ENCODE measurements around the gene PLEKHA8.

Gene PLEKHA8

DNA sequence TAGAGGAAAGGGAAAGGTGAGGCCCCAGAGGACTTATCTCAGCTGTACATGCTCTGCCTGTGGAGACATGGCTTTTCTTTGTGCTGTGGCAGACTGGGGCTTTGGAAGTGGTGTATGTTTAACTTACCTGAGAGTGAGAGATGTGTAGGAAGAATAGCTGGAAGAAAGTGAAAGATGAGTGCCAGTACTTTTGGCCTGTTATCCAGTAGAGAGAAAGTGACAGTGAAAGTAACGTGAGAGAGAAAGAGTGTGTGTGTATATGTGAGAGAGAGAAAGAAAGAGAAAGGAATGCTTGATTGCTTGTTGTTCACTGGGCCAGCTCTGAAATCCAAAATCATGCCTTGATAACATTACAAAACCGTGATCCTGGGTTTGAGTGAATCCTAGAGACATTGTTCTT is 132.1 kb downstream of the PLEKHA8 start:
- Histone ChIP-seq H3K4me3 (no peak overlapping the region), H3K9me3 (ENCODE audit: low read depth, low read length) (no peaks in the 10 kb centered on the region), H3K9ac (ENCODE audit: insufficient read length) (no peak overlapping the region), H3K27ac (no peak overlapping the region), H3K36me3 (ENCODE audit: insufficient read depth, low read length) (no peaks in the 10 kb centered on the region)
- TF ChIP-seq FOXP2 (optimal IDR thresholded peaks at IDR 0.05; ENCODE audit: control extremely low read depth, extremely low read length, insufficient read depth) (no peak), POLR2AphosphoS5 (IDR thresholded peaks at IDR 0.05; ENCODE audit: borderline replicate concordance, low read depth, low read length) (no peak), EZH2 (IDR thresholded peaks at IDR 0.05) (no peak)
- no peak for DNase-seq (ENCODE audit: low read depth, low spot score)

DNA sequence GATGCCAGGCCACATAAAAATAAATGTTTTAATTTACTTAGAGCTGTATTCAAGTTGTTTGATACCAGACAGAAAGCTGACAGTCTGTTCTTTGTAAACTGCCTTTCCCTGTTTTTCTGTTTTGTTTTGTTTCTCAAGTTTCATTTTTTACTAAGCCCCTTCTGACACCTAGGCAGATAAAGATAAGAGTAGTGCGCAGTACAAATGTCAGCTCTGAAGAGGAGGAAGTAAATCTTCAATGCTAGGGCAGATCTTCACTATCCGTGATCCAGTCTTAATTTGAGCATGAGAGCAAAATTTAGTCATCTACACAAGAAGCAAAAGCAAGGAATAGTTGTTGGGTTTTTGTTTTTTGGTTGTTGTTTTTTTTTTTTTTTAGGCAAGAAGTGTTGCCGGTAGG is 133.9 kb downstream of the PLEKHA8 start:
- Histone ChIP-seq H3K9ac (ENCODE audit: insufficient read length) (no peak overlapping the region), H3K4me3 (no peak overlapping the region), H3K36me3 (ENCODE audit: insufficient read depth, low read length) (no peaks in the 10 kb centered on the region), H3K27ac (no peak overlapping the region), H3K9me3 (ENCODE audit: low read depth, low read length) (no peaks in the 10 kb centered on the region)
- TF ChIP-seq POLR2AphosphoS5 (IDR thresholded peaks at IDR 0.05; ENCODE audit: borderline replicate concordance, low read depth, low read length) (no peak), FOXP2 (optimal IDR thresholded peaks at IDR 0.05; ENCODE audit: control extremely low read depth, extremely low read length, insufficient read depth) (no peak), EZH2 (IDR thresholded peaks at IDR 0.05) (no peak)
- DNase-seq (ENCODE audit: low read depth, low spot score), result no peak

DNA sequence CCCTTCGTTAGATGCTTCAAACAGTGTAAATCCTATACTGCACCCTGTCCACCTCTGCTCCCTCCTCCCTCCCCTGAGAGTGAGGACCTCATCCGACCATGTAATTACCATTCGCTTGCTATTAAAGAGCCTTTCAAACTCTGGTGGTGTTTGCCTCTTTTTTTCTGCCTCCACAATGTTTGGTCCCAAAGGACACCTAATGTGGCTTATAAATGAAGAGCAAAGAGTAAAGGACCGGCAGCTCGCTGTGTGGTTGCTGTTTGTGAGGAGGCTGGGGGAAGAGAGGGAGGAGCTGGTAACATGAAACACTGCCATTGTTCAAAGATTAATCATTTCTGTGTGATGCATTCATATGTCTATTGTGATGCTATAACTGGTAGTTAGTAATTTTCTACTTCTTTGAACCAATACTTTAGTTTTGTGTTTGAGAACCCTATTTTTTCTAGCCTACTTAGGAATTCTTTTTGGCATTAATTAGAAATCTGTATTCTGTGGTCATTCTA is 134.5 kb downstream of the PLEKHA8 start:
- no peak overlapping the region for H3K27ac ChIP-seq
- H3K9ac ChIP-seq (ENCODE audit: insufficient read length), result no peak overlapping the region
- no peak for DNase-seq (ENCODE audit: low read depth, low spot score)
- H3K4me3 ChIP-seq, result no peak overlapping the region
- no peaks in the 10 kb centered on the region for H3K9me3 ChIP-seq (ENCODE audit: low read depth, low read length)
- no peak for TF ChIP-seq POLR2AphosphoS5 (IDR thresholded peaks at IDR 0.05; ENCODE audit: borderline replicate concordance, low read depth, low read length)
- no peak for TF ChIP-seq FOXP2 (optimal IDR thresholded peaks at IDR 0.05; ENCODE audit: control extremely low read depth, extremely low read length, insufficient read depth)
- no peak for TF ChIP-seq EZH2 (IDR thresholded peaks at IDR 0.05)
- no peaks in the 10 kb centered on the region for H3K36me3 ChIP-seq (ENCODE audit: insufficient read depth, low read length)

DNA sequence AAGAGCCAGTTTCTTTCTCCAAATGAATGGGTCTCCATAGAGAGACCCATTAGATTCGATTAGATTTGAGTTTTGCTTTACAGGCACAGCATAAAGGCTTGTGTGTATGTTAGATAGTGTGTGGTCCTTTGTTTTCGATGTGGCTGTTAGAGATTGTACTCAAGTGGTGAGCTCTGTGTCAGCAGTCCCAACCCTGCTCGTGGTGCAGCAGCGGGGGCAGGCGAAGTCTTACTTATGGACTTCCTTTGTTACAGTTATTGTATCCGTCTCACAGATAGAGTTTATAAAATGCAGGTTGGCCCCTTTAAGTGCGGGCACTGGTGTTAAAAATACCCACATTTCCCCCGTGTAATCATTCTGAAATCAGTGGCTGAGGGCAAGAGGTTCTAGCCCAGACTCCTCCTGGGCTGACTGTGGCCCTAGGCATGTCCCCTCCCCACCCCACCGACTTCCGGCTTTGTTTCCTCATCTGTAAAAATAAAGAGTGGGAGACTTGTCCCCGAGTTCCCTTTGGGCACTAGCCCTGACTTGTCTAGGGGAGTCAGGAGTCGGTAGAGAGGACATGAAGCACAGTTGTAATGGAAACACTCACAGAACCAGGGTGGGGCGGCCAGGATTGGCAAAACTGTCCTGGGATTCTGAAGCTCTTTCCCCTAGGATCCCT is 135.2 kb downstream of the PLEKHA8 start:
- H3K9me3 ChIP-seq (ENCODE audit: low read depth, low read length), result no peaks in the 10 kb centered on the region
- no peak for TF ChIP-seq POLR2AphosphoS5 (IDR thresholded peaks at IDR 0.05; ENCODE audit: borderline replicate concordance, low read depth, low read length)
- TF ChIP-seq EZH2 (IDR thresholded peaks at IDR 0.05), result no peak
- no peak for TF ChIP-seq FOXP2 (optimal IDR thresholded peaks at IDR 0.05; ENCODE audit: control extremely low read depth, extremely low read length, insufficient read depth)
- H3K27ac ChIP-seq, result no peak overlapping the region
- no peaks in the 10 kb centered on the region for H3K36me3 ChIP-seq (ENCODE audit: insufficient read depth, low read length)
- DNase-seq (ENCODE audit: low read depth, low spot score), result no peak
- H3K9ac ChIP-seq (ENCODE audit: insufficient read length), result no peak overlapping the region
- no peak overlapping the region for H3K4me3 ChIP-seq

DNA sequence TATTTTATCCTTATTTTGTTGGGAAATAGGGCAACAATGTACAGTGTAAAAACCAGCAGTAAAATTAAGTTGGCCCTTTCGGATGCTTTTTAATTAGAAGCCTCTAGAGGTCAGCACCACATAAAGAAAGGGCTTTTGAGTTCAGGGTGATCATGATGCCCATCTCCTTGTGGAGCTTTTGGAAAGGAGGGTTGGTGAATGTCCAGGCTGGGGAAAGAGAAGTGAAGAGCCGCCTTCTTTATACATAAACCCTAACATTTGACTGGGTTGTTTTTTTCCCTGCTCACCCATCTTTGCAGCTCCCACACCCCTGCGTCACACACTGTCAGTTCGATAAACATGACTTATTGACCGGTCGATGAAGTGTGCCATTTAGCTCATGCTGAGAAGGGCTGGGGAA is 136.4 kb downstream of the PLEKHA8 start:
- DNase-seq (ENCODE audit: low read depth, low spot score), result no peak
- Histone ChIP-seq H3K9ac (ENCODE audit: insufficient read length) (no peak overlapping the region), H3K9me3 (ENCODE audit: low read depth, low read length) (no peaks in the 10 kb centered on the region), H3K4me3 (no peak overlapping the region), H3K27ac (no peak overlapping the region), H3K36me3 (ENCODE audit: insufficient read depth, low read length) (no peaks in the 10 kb centered on the region)
- TF ChIP-seq FOXP2 (optimal IDR thresholded peaks at IDR 0.05; ENCODE audit: control extremely low read depth, extremely low read length, insufficient read depth) (no peak), EZH2 (IDR thresholded peaks at IDR 0.05) (no peak), POLR2AphosphoS5 (IDR thresholded peaks at IDR 0.05; ENCODE audit: borderline replicate concordance, low read depth, low read length) (no peak)

DNA sequence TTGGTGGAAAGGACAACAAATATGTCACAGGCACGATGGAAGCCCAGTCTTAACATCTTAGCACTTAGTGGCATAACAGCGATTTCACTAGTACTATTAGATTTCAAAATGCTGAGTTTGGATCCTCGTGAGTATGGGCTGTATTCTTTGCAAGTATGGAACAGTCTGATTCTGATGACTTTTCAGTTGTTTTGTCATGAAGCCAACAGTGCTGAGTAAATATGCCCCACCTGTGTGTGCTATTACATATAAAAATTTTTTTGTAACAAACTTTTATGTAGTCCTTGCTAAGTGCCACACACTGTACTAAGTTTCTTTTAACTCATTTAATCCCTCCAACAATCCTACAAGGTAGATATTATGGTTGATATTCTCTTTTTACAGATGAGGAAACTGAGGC is 137.4 kb downstream of the PLEKHA8 start:
- Histone ChIP-seq H3K36me3 (ENCODE audit: insufficient read depth, low read length) (no peaks in the 10 kb centered on the region), H3K4me3 (no peak overlapping the region), H3K9me3 (ENCODE audit: low read depth, low read length) (no peaks in the 10 kb centered on the region), H3K27ac (no peak overlapping the region), H3K9ac (ENCODE audit: insufficient read length) (no peak overlapping the region)
- no peak for DNase-seq (ENCODE audit: low read depth, low spot score)
- TF ChIP-seq FOXP2 (optimal IDR thresholded peaks at IDR 0.05; ENCODE audit: control extremely low read depth, extremely low read length, insufficient read depth) (no peak), POLR2AphosphoS5 (IDR thresholded peaks at IDR 0.05; ENCODE audit: borderline replicate concordance, low read depth, low read length) (no peak), EZH2 (IDR thresholded peaks at IDR 0.05) (no peak)

DNA sequence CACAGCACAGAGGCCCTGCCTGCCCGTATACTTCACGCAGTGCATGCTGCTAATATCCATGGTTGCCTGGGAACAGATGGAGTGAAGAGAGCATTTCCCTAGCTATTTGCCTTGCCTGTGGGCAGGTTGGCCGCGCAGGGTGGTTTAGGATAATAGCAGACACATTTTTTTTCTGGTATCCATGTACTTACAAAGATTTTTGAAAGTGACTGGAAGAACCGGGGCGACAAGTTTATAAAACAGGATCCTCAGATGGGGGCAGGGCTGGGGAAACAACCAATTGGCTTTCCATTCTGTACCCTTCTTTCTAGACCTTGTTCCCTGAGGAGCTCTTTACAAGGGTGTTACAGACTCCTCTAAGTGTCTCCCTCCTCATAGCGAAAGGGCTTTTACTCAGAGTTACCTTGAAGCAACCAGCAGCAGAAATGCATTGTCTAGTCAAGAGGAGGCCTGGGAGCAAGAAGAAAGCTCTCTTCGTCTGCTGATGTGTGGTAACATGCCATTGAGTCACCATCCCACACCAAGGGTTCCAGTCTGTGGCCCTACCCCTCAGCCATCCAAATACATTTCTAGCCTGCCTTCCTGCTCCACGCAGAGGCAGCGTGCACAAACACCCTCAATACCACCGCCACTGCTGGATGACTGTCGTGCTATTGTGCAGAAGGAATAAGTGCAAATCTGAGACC is 138.1 kb downstream of the PLEKHA8 start:
- Histone ChIP-seq H3K9ac (ENCODE audit: insufficient read length) (no peak overlapping the region), H3K27ac (no peak overlapping the region), H3K36me3 (ENCODE audit: insufficient read depth, low read length) (no peaks in the 10 kb centered on the region), H3K4me3 (no peak overlapping the region), H3K9me3 (ENCODE audit: low read depth, low read length) (no peaks in the 10 kb centered on the region)
- DNase-seq (ENCODE audit: low read depth, low spot score), result no peak
- no peak for TF ChIP-seq POLR2AphosphoS5 (IDR thresholded peaks at IDR 0.05; ENCODE audit: borderline replicate concordance, low read depth, low read length)
- TF ChIP-seq EZH2 (IDR thresholded peaks at IDR 0.05), result no peak
- no peak for TF ChIP-seq FOXP2 (optimal IDR thresholded peaks at IDR 0.05; ENCODE audit: control extremely low read depth, extremely low read length, insufficient read depth)

DNA sequence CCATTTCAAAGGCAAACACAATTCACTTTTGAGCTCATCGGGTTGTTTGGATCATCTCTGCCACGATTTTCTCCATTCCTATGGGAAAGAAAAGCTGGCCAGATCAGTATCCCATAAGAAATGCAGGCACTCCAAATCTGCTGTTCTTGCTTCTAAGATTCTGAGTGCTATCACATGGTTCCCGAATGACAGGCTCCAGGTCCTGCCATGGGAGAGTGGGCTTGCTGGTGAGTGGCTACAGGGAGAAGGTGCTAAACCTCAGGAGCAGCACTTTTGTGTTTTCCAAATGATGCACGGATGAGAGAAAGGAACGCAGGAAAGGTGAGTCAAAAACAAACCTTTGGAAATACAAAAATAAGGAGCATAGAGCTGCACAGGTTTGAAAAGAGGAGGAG is 138.6 kb downstream of the PLEKHA8 start:
- no peak overlapping the region for H3K27ac ChIP-seq
- no peaks in the 10 kb centered on the region for H3K36me3 ChIP-seq (ENCODE audit: insufficient read depth, low read length)
- no peak for DNase-seq (ENCODE audit: low read depth, low spot score)
- H3K4me3 ChIP-seq, result no peak overlapping the region
- TF ChIP-seq FOXP2 (optimal IDR thresholded peaks at IDR 0.05; ENCODE audit: control extremely low read depth, extremely low read length, insufficient read depth) (no peak), EZH2 (IDR thresholded peaks at IDR 0.05) (no peak), POLR2AphosphoS5 (IDR thresholded peaks at IDR 0.05; ENCODE audit: borderline replicate concordance, low read depth, low read length) (no peak)
- H3K9me3 ChIP-seq (ENCODE audit: low read depth, low read length), result no peaks in the 10 kb centered on the region
- H3K9ac ChIP-seq (ENCODE audit: insufficient read length), result no peak overlapping the region
